RKO (cell line): ENCODE results near the gene CASP7.
"Not testable (repeated sequence)": the region's sequence is repeated elsewhere in the genome, so short reads cannot be mapped to it uniquely, and the experiment has no call there.

ENCODE experiments used
- DNase-seq: peaks from one replicate; pipeline ENCODE4 v3.0.0-alpha.2; 2016; ENCODE audit warnings: low spot score

The CASP7 gene

GRCh38 chr10:113754125-113754524 is 74.4 kb downstream of the CASP7 start:
- no peak for DNase-seq

DNA sequence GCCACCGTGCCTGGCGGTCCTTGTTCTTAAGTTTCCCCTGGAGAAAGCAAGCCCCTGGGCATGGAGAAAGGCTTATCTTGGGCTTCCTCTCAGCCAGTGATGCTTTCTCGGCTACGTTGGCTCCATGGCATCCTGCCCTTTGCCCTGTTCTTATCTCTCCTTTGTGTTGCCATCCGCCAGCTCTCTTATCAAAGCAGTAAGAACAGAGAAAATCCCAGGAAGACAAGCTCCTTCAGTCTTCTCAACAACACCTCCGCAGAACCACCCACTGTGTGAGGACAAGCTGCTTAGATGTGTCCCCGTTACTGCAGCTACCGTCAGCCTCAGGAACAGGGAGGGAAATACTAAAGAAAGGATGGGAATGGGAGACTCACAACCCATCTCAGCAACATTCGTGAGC is 75.1 kb downstream of the CASP7 start:
- DNase-seq: no peak

DNA sequence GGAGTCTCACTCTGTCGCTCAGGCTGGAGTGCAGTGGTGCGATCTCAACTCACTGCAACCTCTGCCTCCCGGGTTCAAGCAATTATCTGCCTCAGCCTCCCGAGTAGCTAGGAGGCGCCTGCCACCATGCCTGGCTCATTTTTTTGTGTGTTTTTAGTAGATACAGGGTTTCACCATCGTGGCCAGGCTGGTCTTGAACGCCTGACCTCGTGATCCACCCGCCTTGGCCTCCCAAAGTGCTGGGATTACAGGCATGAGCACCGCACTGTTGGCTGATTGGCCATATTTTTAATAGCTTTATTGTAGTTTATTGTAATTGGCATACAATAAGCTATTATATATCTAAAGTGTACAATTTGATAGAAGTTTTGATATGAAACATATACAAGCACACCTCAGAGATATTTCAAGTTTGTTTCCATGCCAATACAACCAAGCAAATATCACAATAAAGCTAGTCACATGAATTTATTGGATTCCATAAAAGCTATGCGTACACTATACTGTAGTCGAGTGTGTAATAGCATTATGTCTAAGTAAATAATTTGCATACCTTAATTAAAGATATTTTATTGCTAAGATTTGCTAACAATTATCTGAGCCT is 77.3 kb downstream of the CASP7 start:
- DNase-seq: no peak

DNA sequence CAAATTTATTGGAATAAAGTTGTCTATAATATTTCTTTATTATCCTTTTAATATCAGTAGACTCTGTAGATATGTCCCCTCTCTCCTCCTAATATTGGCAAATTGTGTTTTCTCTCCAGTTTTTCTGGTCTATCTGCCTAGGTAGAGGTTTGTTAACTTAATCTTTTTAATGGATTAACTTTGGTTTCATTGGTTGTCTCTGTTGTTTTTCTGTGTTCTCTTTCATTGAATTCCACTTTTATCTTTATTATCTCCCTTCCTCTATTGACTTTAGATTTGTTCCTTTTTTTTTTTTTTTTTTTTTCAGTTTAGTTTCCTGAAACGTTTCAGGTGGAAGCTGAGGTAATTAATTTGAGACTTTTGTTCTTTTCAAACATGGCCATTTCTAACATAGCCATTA is 82.4 kb downstream of the CASP7 start:
- DNase-seq: no peak

DNA sequence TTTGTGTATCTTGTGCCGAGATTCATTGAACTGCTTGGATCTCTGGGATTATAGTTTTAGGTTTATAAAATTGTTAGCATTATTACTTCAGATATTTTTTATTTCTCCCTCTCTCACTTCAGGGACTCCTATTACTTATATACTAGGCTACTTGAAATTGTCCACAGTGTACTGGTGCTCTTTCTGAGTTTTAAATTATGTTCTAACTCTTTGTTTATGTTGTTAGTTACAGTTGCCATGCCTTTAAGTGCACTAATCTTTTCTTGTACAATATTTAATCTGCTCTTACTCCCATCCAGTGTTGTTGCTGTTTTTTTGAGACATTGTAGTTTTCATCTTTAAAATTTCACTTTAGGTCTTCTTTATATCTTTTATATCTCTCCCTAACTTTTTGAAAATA is 84.9 kb downstream of the CASP7 start:
- DNase-seq: no peak

GRCh38 chr10:113765910-113766309 is 86.2 kb downstream of the CASP7 start:
- no peak for DNase-seq

DNA sequence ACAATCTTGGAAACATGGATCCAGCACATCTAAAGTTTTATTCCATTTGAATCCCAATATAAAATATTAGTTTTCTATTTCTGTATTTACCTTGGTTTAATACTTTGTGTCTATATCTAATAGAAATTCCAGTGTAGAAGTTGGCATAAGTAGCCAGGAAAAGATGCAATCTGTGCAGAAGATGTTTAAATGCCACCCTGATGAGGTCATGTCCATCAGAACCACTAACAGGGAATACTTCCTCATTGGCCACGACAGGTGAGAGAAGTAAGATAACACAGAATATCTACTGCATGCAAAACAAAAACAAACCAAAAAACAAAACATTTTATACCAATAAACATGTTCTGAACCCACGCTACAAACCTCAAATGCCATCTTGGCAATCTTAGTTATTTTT is 87.5 kb downstream of the CASP7 start:
- DNase-seq: no peak

DNA sequence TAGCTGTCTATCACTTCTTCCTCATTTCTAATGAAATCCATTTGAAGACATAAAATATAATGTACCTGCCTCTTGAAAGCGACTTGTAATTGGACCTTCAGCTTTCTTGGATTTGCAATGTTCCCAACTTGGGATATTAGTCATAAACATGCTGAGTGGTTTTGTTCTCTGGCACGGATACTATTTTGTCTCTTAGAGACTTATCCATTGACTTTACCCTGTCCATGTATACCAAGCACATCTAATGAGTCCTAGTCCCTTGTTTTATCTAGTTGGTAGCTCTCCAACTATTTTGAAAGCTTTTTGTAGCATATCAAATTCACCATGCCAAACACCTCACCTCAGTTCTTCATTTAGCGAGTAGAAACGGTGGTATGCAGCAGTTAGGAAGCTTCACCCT is 90.6 kb downstream of the CASP7 start:
- no peak for DNase-seq

GRCh38 chr10:113771131-113771530 is 91.4 kb downstream of the CASP7 start:
- not testable (repeated sequence) for DNase-seq

GRCh38 chr10:113775686-113776294 is 96.1 kb downstream of the CASP7 start:
- DNase-seq: no peak

- DNase-seq: no peak
Observed at GRCh38 chr10:113776553-113776952, 96.8 kb downstream of the CASP7 start.
